Trophoblast cell (in vitro differentiated cells and primary cell): ENCODE results near the gene MLST8.

Source experiments
- DNase-seq, 2 donors: peaks; one replicate each; pipeline ENCODE4 v3.0.0-alpha.2; 2016
- H2AFZ ChIP-seq: 2 replicates; pipeline ENCODE4 v1.6.1; 2013; ENCODE audit warnings: low read length, moderate library complexity, mild to moderate bottlenecking; ENCODE audit not compliant: insufficient read depth, poor library complexity
- H2AK5ac ChIP-seq: 2 replicates; pipeline ENCODE4 v1.6.1; 2013; ENCODE audit warnings: mild to moderate bottlenecking, low read length
- H2BK120ac ChIP-seq: 2 replicates; pipeline ENCODE4 v1.6.1; 2013; ENCODE audit warnings: low read length, mild to moderate bottlenecking, moderate library complexity; ENCODE audit not compliant: insufficient read depth, poor library complexity
- H2BK12ac ChIP-seq: 2 replicates; pipeline ENCODE4 v1.6.1; 2013; ENCODE audit warnings: mild to moderate bottlenecking, low read length, moderate library complexity
- H2BK5ac ChIP-seq: 2 replicates; pipeline ENCODE4 v1.6.1; 2013; ENCODE audit warnings: low read length, low read depth, moderate library complexity, mild to moderate bottlenecking; ENCODE audit not compliant: poor library complexity
- H3K14ac ChIP-seq: 2 replicates; pipeline ENCODE4 v1.6.1; 2013; ENCODE audit warnings: mild to moderate bottlenecking, low read length
- H3K18ac ChIP-seq: 2 replicates; pipeline ENCODE4 v1.6.1; 2013; ENCODE audit warnings: mild to moderate bottlenecking, low read length
- H3K23ac ChIP-seq: 2 replicates; pipeline ENCODE4 v1.6.1; 2013; ENCODE audit warnings: low read length
- H3K27ac ChIP-seq: 2 replicates; pipeline ENCODE4 v1.5.1; 2013; ENCODE audit warnings: low read depth, mild to moderate bottlenecking, inconsistent platforms, low read length, moderate library complexity
- H3K27me3 ChIP-seq: 2 replicates; pipeline ENCODE4 v1.6.1; 2013; ENCODE audit warnings: inconsistent platforms, mild to moderate bottlenecking, low read length, moderate library complexity; ENCODE audit not compliant: insufficient read depth
- H3K36me3 ChIP-seq, 2 experiments: 1 replicate in 1 of 2; 2 replicates in 1 of 2; pipeline ENCODE4 v1.6.1; 2013; ENCODE audit warnings: low read length in 2 of 2, mild to moderate bottlenecking in 2 of 2, moderate library complexity in 1 of 2; ENCODE audit not compliant: insufficient read depth in 2 of 2, control insufficient read depth in 1 of 2
- H3K4ac ChIP-seq: 2 replicates; pipeline ENCODE4 v1.6.1; 2013; ENCODE audit warnings: low read depth, mild to moderate bottlenecking, low read length, moderate library complexity
- H3K4me1 ChIP-seq, 2 experiments: 1 replicate in 1 of 2; 2 replicates in 1 of 2; pipeline ENCODE4 v1.6.1; 2013; ENCODE audit warnings: low read length in 2 of 2, mild to moderate bottlenecking in 2 of 2, moderate library complexity in 1 of 2; ENCODE audit not compliant: insufficient read depth in 2 of 2, control insufficient read depth in 1 of 2
- H3K4me2 ChIP-seq: 2 replicates; pipeline ENCODE4 v1.6.1; 2013; ENCODE audit warnings: inconsistent platforms, mild to moderate bottlenecking, low read length, moderate library complexity
- H3K4me3 ChIP-seq: 2 replicates; pipeline ENCODE4 v1.5.1; 2013; ENCODE audit warnings: mild to moderate bottlenecking, low read depth, low read length, inconsistent platforms
- H3K79me1 ChIP-seq: one replicate; pipeline ENCODE4 v1.6.1; 2013; ENCODE audit warnings: low read length
- H3K79me2 ChIP-seq: 2 replicates; pipeline ENCODE4 v1.6.1; 2013; ENCODE audit warnings: low read length, mild to moderate bottlenecking; ENCODE audit not compliant: control insufficient read depth, insufficient read depth, poor library complexity
- H3K9ac ChIP-seq: 2 replicates; pipeline ENCODE4 v1.6.1; 2013; ENCODE audit warnings: mild to moderate bottlenecking, low read length
- H3K9me3 ChIP-seq: 2 replicates; pipeline ENCODE4 v1.6.1; 2013; ENCODE audit warnings: low read depth, mild to moderate bottlenecking, control low read depth, inconsistent platforms, low read length; ENCODE audit not compliant: insufficient read depth
- H4K12ac ChIP-seq: 2 replicates; pipeline ENCODE4 v1.6.1; 2013; ENCODE audit warnings: low read depth, mild to moderate bottlenecking, low read length, moderate library complexity
- H4K8ac ChIP-seq: 2 replicates; pipeline ENCODE4 v1.6.1; 2013; ENCODE audit warnings: low read depth, mild to moderate bottlenecking, low read length, moderate library complexity
- H4K91ac ChIP-seq: one replicate; pipeline ENCODE4 v1.6.1; 2013; ENCODE audit warnings: low read depth, mild to moderate bottlenecking, low read length, moderate library complexity
- WGBS: extraction: QIAGEN DNeasy Blood & Tissue Kit; methylation state at CpG from one replicate; pipeline ENCODE4 v1.1.7; 2013; ENCODE audit warnings: missing lambda C conversion rate; ENCODE audit not compliant: insufficient read length, insufficient coverage; ENCODE audit errors: extremely low coverage; 5-methylcytosine and 5-hydroxymethylcytosine counted together

MLST8 gene

GRCh38 chr16:2233872-2234812, 28.9 kb downstream of the MLST8 start:
- Histone ChIP-seq H4K8ac (no peak overlapping the region), H3K9me3 (peaks cover 5% of the 10 kb centered on the region), H3K79me2 (no peaks in the 10 kb centered on the region), H3K79me1 (no peaks in the 10 kb centered on the region), H3K36me3 (peaks cover 60 to 66% of the 10 kb centered on the region in 2 experiments), H3K18ac (no peak overlapping the region), H3K4me3 (no peak overlapping the region), H3K4ac (no peak overlapping the region), H2AK5ac (no peak overlapping the region), H3K4me2 (no peak overlapping the region), H4K12ac (no peak overlapping the region), H3K4me1 (peaks cover 13 to 17% of the 10 kb centered on the region in 2 experiments), H2BK5ac (no peak overlapping the region), H3K14ac (no peak overlapping the region), H2BK12ac (no peak overlapping the region), H3K23ac (no peak overlapping the region), H3K27ac (no peak overlapping the region), H4K91ac (no peak overlapping the region), H2AFZ (no peak overlapping the region), H2BK120ac (no peak overlapping the region), H3K27me3 (peaks cover 21% of the 10 kb centered on the region), H3K9ac (no peak overlapping the region)
- WGBS = no CpG with 5 or more reads among the region's 51 CpGs
- no peak for DNase-seq

DNA sequence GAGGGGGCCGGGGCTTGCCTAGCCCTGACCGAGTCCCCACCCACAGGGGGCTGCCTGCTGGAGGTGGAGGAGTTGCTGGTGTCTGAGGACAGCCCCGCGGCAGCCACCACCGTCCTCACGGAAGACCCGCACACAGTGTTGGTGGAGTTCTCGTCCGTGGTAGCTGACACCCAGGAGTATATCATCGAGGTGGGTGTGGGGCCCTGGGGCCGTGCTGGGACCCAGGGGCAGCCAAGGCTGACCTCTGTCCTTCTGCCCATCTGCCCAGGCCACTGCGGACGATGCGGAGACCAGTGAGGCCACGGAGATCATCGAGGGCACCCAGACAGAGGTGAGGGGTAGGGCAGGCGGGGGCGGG, 29.5 kb downstream of the MLST8 start:
- no peak overlapping the region for H3K27ac ChIP-seq
- no peak overlapping the region for H4K91ac ChIP-seq
- H3K18ac ChIP-seq = no peak overlapping the region
- H3K79me1 ChIP-seq = no peaks in the 10 kb centered on the region
- H2BK12ac ChIP-seq = no peak overlapping the region
- peaks cover 13 to 17% of the 10 kb centered on the region in 2 experiments for H3K4me1 ChIP-seq
- H3K4me3 ChIP-seq = no peak overlapping the region
- no peak overlapping the region for H2AFZ ChIP-seq
- no peak overlapping the region for H3K9ac ChIP-seq
- H3K4me2 ChIP-seq = no peak overlapping the region
- H4K12ac ChIP-seq = no peak overlapping the region
- H3K27me3 ChIP-seq = peaks cover 21% of the 10 kb centered on the region
- H2AK5ac ChIP-seq = no peak overlapping the region
- no peak overlapping the region for H2BK120ac ChIP-seq
- H3K79me2 ChIP-seq = no peaks in the 10 kb centered on the region
- H3K36me3 ChIP-seq = peaks cover 58 to 64% of the 10 kb centered on the region in 2 experiments
- no peak overlapping the region for H3K23ac ChIP-seq
- no peak overlapping the region for H3K4ac ChIP-seq
- no peak overlapping the region for H3K14ac ChIP-seq
- no peak overlapping the region for H4K8ac ChIP-seq
- peaks cover 5% of the 10 kb centered on the region for H3K9me3 ChIP-seq
- no peak for DNase-seq
- no peak overlapping the region for H2BK5ac ChIP-seq
- no CpG with 5 or more reads among the region's 18 CpGs for WGBS

DNA sequence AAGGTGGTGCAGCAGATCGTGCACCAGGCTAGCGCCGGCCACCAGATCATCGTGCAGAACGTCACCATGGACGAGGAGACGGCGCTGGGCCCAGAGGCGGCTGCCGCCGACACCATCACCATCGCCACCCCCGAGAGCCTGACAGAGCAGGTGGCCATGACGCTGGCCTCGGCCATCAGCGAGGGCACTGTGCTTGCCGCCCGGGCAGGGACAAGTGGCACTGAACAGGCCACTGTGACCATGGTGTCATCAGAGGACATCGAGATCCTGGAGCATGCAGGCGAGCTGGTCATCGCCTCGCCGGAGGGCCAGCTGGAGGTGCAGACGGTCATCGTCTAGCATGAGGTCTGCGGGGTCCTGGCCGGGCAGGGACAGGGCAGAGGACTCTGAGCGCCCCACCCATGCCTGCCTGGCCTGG, 30.0 kb downstream of the MLST8 start:
- H3K9me3 ChIP-seq = peaks cover 5% of the 10 kb centered on the region
- H2AFZ ChIP-seq = no peak overlapping the region
- H3K9ac ChIP-seq = no peak overlapping the region
- H3K23ac ChIP-seq = no peak overlapping the region
- no peak overlapping the region for H2BK120ac ChIP-seq
- peaks cover 21% of the 10 kb centered on the region for H3K27me3 ChIP-seq
- no peak overlapping the region for H3K18ac ChIP-seq
- H3K27ac ChIP-seq = no peak overlapping the region
- H2AK5ac ChIP-seq = no peak overlapping the region
- H2BK5ac ChIP-seq = no peak overlapping the region
- no peak overlapping the region for H3K4me3 ChIP-seq
- no peak overlapping the region for H4K12ac ChIP-seq
- H3K4me2 ChIP-seq = no peak overlapping the region
- H3K14ac ChIP-seq = no peak overlapping the region
- H3K36me3 ChIP-seq = peaks cover 56 to 62% of the 10 kb centered on the region in 2 experiments
- H3K79me1 ChIP-seq = no peaks in the 10 kb centered on the region
- peaks cover 13 to 17% of the 10 kb centered on the region in 2 experiments for H3K4me1 ChIP-seq
- H3K4ac ChIP-seq = no peak overlapping the region
- H4K91ac ChIP-seq = no peak overlapping the region
- H2BK12ac ChIP-seq = no peak overlapping the region
- WGBS = no CpG with 5 or more reads among the region's 28 CpGs
- no peak for DNase-seq
- no peak overlapping the region for H4K8ac ChIP-seq
- no peaks in the 10 kb centered on the region for H3K79me2 ChIP-seq

DNA sequence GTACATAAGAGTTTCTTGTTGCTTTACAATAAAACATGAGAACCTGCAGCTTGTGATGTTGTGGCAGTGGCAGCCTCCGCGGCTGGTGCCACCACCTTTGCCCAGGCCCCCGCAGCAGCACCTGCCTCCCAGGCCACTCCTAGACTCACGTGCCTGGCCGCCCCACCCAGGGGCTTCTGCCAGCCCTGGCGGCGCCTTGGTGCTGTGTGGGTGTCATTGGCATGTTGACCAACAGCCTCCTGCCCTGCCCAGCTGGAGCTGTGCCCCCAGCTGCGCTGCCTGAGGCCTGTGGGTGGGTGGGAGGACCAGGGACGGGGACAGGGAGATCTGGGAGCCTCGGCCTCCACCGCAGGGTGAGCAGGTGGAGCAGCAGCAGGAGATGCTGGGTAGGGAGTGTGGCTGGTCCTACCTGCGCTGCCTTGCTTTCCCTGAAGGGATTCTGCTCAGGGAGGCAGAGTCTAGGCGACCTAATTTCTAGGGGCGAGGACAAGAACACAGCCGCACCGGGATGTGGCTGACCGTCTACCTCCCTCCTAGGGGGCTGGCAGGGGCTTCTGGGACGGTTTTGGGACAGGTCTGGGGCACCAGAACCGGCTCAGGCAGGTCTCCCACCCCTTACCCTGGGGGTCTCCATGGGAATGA, 30.6 kb downstream of the MLST8 start:
- no peak overlapping the region for H2AFZ ChIP-seq
- no peaks in the 10 kb centered on the region for H3K79me1 ChIP-seq
- H3K18ac ChIP-seq = no peak overlapping the region
- H3K36me3 ChIP-seq = peaks cover 53 to 56% of the 10 kb centered on the region in 2 experiments
- no peak overlapping the region for H3K9ac ChIP-seq
- no CpG with 5 or more reads among the region's 19 CpGs for WGBS
- H2BK12ac ChIP-seq = no peak overlapping the region
- peaks cover 13 to 17% of the 10 kb centered on the region in 2 experiments for H3K4me1 ChIP-seq
- H2AK5ac ChIP-seq = no peak overlapping the region
- H3K4me3 ChIP-seq = no peak overlapping the region
- H2BK120ac ChIP-seq = no peak overlapping the region
- H4K12ac ChIP-seq = no peak overlapping the region
- no peak overlapping the region for H3K4ac ChIP-seq
- H3K9me3 ChIP-seq = peaks cover 5% of the 10 kb centered on the region
- H3K23ac ChIP-seq = no peak overlapping the region
- H3K79me2 ChIP-seq = no peaks in the 10 kb centered on the region
- H3K27me3 ChIP-seq = peaks cover 21% of the 10 kb centered on the region
- H3K14ac ChIP-seq = no peak overlapping the region
- DNase-seq = no peak
- no peak overlapping the region for H3K4me2 ChIP-seq
- no peak overlapping the region for H4K8ac ChIP-seq
- H3K27ac ChIP-seq = no peak overlapping the region
- H2BK5ac ChIP-seq = no peak overlapping the region
- no peak overlapping the region for H4K91ac ChIP-seq
